Brain microvascular endothelial cell (primary cell): ENCODE measurements around the gene CROCC2.

ENCODE experiments used
- DNase-seq: peaks from one replicate; pipeline ENCODE4 v3.0.0-alpha.2; 2020
- H3K27ac ChIP-seq: fragments of 250-450 bp; sonication (Bioruptor Pico); 2 replicates; pipeline ENCODE4 v1.5.1; 2020; ENCODE audit warnings: mild to moderate bottlenecking, moderate library complexity
- H3K27me3 ChIP-seq: fragments of 250-450 bp; sonication (Bioruptor Pico); replicated peaks from 2 replicates; pipeline ENCODE4 v1.5.1; 2020; ENCODE audit warnings: mild to moderate bottlenecking
- H3K36me3 ChIP-seq: fragments of 250-450 bp; sonication (Bioruptor Pico); replicated peaks from 2 replicates; pipeline ENCODE4 v1.5.1; 2020; ENCODE audit warnings: mild to moderate bottlenecking
- H3K4me3 ChIP-seq: 2 replicates; pipeline ENCODE4 v1.5.1; 2011; ENCODE audit warnings: low read depth, mild to moderate bottlenecking, control low read depth, low read length, moderate library complexity
- in situ Hi-C: cut with HindIII; loops from 2 replicates; pipeline ENCODE4 v1.10.0; 2017; ENCODE audit warnings: low sequenced_read_pairs, low pct_ligation_motif_present
- TF ChIP-seq, protein P1 (sequence below): IDR thresholded peaks from 2 replicates; pipeline ENCODE4 v1.5.1; 2011; ENCODE audit warnings: low read depth, mild to moderate bottlenecking, moderate library complexity, low read length, control low read depth, inconsistent platforms; ENCODE audit errors: missing control alignments

Gene CROCC2

DNA sequence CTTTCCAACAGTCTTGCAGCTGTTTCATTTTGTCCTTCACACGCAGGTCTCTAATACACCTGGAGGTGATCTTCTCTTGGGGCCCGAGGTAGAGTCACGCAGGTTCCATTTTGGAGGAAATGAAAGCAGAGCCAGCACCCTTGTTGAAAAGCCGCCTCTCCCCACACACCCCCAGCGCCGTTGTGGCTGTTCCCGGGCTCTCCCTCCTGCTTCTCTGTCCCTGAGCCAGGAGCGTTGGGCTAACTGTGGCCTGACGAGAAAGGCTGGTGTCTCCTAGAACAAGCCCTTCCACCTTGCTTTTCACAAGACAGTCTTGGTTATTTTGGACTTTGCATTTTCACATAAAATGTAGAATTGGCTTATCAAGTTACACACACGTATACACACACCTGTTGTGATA, 108.6 kb downstream of the CROCC2 start:
- H3K27me3 ChIP-seq, result no peaks in the 10 kb centered on the region

DNA sequence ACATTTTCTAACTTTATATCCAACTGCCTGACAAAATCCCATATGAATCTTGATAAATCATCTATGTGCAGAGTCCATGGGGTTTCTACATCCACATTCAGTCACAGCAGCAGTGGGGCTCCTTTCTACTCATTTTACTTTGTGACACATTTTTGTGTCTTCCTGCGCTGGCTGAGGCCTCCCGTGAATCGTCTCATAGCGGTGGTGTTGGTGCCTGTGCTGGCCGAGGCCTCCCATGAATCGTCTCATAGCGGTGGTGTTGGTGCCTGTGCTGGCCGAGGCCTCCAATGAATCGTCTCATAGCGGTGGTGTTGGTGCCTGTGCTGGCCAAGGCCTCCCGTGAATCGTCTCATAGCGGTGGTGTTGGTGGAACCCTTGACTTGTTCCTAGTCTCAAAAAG, 109.3 kb downstream of the CROCC2 start:
- in situ Hi-C loops, result no loop called here
- DNase-seq, result no peak
- Histone ChIP-seq H3K4me3 (no peak overlapping the region), H3K27ac (no peak overlapping the region), H3K36me3 (no peaks in the 10 kb centered on the region), H3K27me3 (no peaks in the 10 kb centered on the region)
- TF ChIP-seq, protein P1, sequence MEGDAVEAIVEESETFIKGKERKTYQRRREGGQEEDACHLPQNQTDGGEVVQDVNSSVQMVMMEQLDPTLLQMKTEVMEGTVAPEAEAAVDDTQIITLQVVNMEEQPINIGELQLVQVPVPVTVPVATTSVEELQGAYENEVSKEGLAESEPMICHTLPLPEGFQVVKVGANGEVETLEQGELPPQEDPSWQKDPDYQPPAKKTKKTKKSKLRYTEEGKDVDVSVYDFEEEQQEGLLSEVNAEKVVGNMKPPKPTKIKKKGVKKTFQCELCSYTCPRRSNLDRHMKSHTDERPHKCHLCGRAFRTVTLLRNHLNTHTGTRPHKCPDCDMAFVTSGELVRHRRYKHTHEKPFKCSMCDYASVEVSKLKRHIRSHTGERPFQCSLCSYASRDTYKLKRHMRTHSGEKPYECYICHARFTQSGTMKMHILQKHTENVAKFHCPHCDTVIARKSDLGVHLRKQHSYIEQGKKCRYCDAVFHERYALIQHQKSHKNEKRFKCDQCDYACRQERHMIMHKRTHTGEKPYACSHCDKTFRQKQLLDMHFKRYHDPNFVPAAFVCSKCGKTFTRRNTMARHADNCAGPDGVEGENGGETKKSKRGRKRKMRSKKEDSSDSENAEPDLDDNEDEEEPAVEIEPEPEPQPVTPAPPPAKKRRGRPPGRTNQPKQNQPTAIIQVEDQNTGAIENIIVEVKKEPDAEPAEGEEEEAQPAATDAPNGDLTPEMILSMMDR, result no peak

More for the DNA sequence above, 108.6 kb downstream of the CROCC2 start:
- no peaks in the 10 kb centered on the region for H3K36me3 ChIP-seq
- in situ Hi-C loops, result no loop called here
- H3K27ac ChIP-seq, result no peak overlapping the region
- no peak for DNase-seq
- H3K4me3 ChIP-seq, result no peak overlapping the region
- TF ChIP-seq, protein P1, result no peak

- TF ChIP-seq, protein P1, result no peak
- Histone ChIP-seq H3K4me3 (no peak overlapping the region), H3K27ac (no peak overlapping the region), H3K36me3 (no peaks in the 10 kb centered on the region), H3K27me3 (no peaks in the 10 kb centered on the region)
- in situ Hi-C loops, result no loop called here
- no peak for DNase-seq
Observed at GRCh38 chr2:241017228-241017940, 111.2 kb downstream of the CROCC2 start.

DNA sequence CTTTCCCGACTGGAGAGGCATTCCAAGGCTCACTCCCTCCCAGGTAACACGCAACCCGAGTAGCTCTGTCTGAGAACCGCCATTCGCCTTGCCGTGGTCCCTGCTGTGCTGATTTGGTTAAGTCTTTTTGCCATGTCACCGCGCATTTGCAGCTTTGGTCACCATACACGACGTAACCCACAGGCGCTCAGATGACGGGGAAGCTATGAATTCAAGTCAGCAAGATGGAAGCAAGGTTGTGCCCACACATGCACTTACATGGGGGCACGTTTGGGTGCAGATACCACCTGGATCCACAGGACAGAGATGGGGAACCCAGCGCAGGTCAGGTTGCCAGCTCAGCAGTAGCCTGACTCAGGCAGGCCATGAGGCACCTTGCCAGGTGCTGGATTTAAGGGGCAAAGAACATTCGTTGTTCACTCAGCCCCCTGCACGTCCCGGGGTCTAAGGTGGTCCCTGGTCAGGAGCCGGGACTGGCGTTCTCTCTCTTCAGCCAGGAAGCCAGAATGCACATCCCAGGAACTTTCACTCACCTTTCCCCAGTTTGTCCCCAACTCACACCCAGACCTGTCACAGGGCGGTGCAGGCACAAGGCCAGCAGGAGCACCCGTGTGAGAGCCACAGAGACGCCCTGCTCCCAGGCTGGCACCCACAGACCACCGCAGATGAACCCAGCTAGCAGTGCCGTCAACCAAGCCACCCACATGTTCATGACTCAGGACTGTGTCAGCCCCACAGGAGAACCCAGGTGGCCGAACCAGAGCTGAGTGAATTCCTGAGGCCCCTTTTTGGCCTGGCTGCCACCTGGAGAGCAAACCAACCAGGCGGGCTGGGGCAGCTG, 112.1 kb downstream of the CROCC2 start:
- TF ChIP-seq, protein P1, result no peak
- no peaks in the 10 kb centered on the region for H3K36me3 ChIP-seq
- no peak overlapping the region for H3K27ac ChIP-seq
- no peaks in the 10 kb centered on the region for H3K27me3 ChIP-seq
- DNase-seq, result no peak
- H3K4me3 ChIP-seq, result no peak overlapping the region
- in situ Hi-C loops, result no loop called here

- TF ChIP-seq, protein P1, result no peak
- in situ Hi-C loops, result no loop called here
- H3K27me3 ChIP-seq, result no peaks in the 10 kb centered on the region
Observed at GRCh38 chr2:241019441-241020139, 113.5 kb downstream of the CROCC2 start.

More at GRCh38 chr2:241019441-241020139, 113.5 kb downstream of the CROCC2 start:
- no peak for DNase-seq
- no peak overlapping the region for H3K4me3 ChIP-seq
- no peaks in the 10 kb centered on the region for H3K36me3 ChIP-seq
- H3K27ac ChIP-seq, result no peak overlapping the region
